Fibroblast of mammary gland (primary cell): Measurements from ENCODE around the gene CD47.
A peak's percentile ranks its signal among the peaks of the same experiment; 100 is the strongest.

Experiments
- DNase-seq: peaks from one replicate; pipeline ENCODE4 v3.0.0-alpha.2; 2010; ENCODE audit warnings: low read depth
- H3K4me3 ChIP-seq: 2 replicates; pipeline ENCODE4 v1.5.1; 2011; ENCODE audit warnings: low read depth, mild to moderate bottlenecking, low read length, moderate library complexity; ENCODE audit not compliant: control insufficient read depth
- TF ChIP-seq, protein P1 (sequence below): conservative IDR thresholded peaks from 2 replicates; pipeline ENCODE4 v1.5.1; 2011; ENCODE audit warnings: low read depth, low read length, inconsistent platforms; ENCODE audit not compliant: control insufficient read depth, insufficient read depth

The CD47 gene

GRCh38 chr3:108117241-108117775 lies 26.5 kb upstream of the CD47 start:
- DNase-seq = peak; percentile 15
- TF ChIP-seq, protein P1, sequence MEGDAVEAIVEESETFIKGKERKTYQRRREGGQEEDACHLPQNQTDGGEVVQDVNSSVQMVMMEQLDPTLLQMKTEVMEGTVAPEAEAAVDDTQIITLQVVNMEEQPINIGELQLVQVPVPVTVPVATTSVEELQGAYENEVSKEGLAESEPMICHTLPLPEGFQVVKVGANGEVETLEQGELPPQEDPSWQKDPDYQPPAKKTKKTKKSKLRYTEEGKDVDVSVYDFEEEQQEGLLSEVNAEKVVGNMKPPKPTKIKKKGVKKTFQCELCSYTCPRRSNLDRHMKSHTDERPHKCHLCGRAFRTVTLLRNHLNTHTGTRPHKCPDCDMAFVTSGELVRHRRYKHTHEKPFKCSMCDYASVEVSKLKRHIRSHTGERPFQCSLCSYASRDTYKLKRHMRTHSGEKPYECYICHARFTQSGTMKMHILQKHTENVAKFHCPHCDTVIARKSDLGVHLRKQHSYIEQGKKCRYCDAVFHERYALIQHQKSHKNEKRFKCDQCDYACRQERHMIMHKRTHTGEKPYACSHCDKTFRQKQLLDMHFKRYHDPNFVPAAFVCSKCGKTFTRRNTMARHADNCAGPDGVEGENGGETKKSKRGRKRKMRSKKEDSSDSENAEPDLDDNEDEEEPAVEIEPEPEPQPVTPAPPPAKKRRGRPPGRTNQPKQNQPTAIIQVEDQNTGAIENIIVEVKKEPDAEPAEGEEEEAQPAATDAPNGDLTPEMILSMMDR = no peak
- H3K4me3 ChIP-seq = no peak overlapping the region

DNA sequence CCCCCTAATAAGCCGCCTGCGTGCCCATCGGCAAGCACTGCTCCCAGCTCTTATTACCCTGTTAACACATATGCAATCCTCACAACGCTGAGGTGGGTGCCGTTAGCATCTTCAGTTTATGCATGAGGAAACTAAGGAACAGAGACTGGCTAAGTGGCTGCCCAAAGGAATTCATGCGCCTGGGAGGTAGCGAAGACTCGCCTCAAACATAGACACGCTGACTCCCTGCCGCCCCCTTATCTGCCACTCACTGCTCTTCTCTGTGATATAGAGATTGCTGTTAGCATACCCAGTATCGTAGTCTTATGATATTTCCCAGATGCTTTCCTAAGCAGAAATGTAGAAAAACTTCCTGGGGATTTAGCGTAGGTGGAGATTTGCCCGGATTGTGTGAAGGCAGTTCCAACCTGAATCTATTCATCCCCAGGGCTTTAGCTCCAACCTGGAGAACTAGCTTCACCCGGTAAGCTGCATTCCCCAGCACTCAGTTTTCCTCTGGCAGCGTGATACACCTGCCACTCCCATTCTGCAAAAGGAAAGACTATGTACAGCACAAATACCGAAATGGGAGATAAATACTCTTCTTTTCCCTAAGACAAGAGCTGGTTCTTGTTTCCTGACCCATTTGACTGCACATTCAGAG lies 23.7 kb upstream of the CD47 start:
- H3K4me3 ChIP-seq = no peak overlapping the region
- TF ChIP-seq, protein P1 = no peak
- no peak for DNase-seq

DNA sequence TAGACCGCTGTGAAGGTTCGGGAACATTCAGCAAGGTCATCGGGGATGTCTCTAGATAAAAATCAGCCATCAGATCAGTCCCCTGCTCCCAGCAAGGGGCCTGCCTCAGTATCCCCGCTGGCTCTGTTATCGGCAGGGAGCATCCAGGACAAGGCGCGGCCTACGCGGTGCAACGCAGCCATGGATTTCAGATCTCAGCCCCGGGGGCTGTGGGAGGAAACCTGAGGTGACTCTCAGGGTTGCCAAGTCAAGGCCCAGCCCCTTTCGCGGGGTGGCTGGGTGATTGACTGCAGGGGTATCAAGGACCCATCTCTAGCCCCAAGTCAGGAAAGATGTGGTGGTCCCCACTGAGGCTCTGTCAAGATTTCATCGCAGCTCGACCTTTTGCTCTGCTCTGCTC lies 23.1 kb upstream of the CD47 start:
- H3K4me3 ChIP-seq = no peak overlapping the region
- TF ChIP-seq, protein P1 = no peak
- no peak for DNase-seq

DNA sequence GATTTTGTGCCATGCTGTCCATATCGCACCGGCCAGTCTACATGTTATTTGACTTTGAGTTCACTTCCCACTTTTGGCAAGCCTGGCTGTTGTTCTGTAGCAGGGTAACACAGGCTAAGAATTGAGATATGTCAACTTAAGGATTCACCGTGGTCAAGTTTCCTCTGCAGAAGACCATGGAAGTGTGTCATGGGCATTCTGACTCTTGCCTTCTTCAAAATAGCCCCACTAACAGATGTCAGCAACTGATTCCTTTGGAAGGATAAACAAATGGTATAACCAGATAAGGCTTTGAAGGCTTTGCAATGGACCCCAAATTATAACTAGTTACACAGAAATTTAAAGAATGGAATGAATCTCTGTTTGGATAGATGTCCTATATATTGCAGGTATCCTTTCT lies 20.1 kb upstream of the CD47 start:
- no peak overlapping the region for H3K4me3 ChIP-seq
- no peak for DNase-seq
- TF ChIP-seq, protein P1 = no peak

DNA sequence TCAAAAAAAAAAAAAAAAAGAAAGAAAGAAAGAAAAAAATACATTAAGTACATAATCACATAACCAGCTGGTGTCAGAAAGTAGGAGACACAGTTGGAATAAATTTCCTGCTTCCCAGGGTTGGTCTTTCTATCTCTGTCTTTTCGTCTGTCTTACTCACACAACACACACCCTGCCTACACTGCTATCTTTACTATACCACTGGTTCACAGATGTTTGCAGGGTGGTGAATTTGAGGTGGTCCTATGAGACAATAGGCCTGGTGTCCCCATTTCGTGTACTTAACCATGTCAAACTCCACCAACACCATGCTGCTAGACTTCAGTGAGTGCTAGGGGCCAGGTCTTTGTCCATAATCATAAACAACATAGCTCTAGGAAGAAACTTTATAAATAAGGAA lies 17.6 kb upstream of the CD47 start:
- H3K4me3 ChIP-seq = no peak overlapping the region
- TF ChIP-seq, protein P1 = no peak
- DNase-seq = no peak

- H3K4me3 ChIP-seq = no peak overlapping the region
- no peak for DNase-seq
- TF ChIP-seq, protein P1 = no peak
These were observed 15.6 kb upstream of the CD47 start for GRCh38 chr3:108106449-108106848.

- no peak overlapping the region for H3K4me3 ChIP-seq
- peak; percentile 84 for DNase-seq
- TF ChIP-seq, protein P1 = no peak
These were observed 15.2 kb upstream of the CD47 start for GRCh38 chr3:108106031-108106430.
